Lung (tissue), 12 donors: ENCODE results near the gene CD109. TPM values are rescaled to one million over a fixed set of nuclear protein-coding genes. Genes with fewer than 3 reads are reported as not detected.

Source experiments
- ATAC-seq: fragments of 200-7000 bp; cut with Tn5 transposase; one replicate; pipeline ENCODE4 v1.9.1; 2020; ENCODE audit warnings: moderate number of reproducible peaks; ENCODE audit not compliant: insufficient read depth, low FRiP score
- DNase-seq, 3 donors: peaks; one replicate each; pipeline ENCODE4 v3.0.0-alpha.2; 2013 to 2017
- H3K27ac ChIP-seq, 2 donors: one replicate each; pipeline ENCODE4 v1.5.1; 2013; ENCODE audit warnings: mild to moderate bottlenecking in 2 of 2, moderate library complexity in 2 of 2, control low read depth in 1 of 2, inconsistent platforms in 1 of 2, low read depth in 1 of 2, low read length in 1 of 2
- H3K27me3 ChIP-seq, 3 donors: one replicate each; pipeline ENCODE4 v1.5.1; 2013; ENCODE audit warnings: low read length in 2 of 3; ENCODE audit not compliant: control insufficient read depth in 3 of 3, insufficient read depth in 3 of 3
- H3K36me3 ChIP-seq, 4 donors: one replicate each; pipeline ENCODE4 v1.5.1; 2013; ENCODE audit warnings: low read length in 4 of 4, mild to moderate bottlenecking in 1 of 4, moderate library complexity in 1 of 4; ENCODE audit not compliant: control insufficient read depth in 4 of 4, insufficient read depth in 4 of 4
- H3K4me1 ChIP-seq, 5 donors: one replicate each; pipeline ENCODE4 v1.5.1; 2013; ENCODE audit warnings: low read length in 5 of 5, mild to moderate bottlenecking in 2 of 5, moderate library complexity in 1 of 5; ENCODE audit not compliant: control insufficient read depth in 5 of 5, insufficient read depth in 5 of 5
- H3K4me3 ChIP-seq: one replicate; pipeline ENCODE4 v1.5.1; 2013; ENCODE audit warnings: mild to moderate bottlenecking, control low read depth, moderate library complexity
- H3K9ac ChIP-seq, 2 donors: one replicate each; pipeline ENCODE4 v1.5.1; 2013; ENCODE audit warnings: low read length in 2 of 2, control low read depth in 1 of 2; ENCODE audit not compliant: insufficient read depth in 1 of 2
- H3K9me3 ChIP-seq, 4 donors: one replicate each; pipeline ENCODE4 v1.5.1; 2013; ENCODE audit warnings: low read length in 3 of 4, mild to moderate bottlenecking in 1 of 4, moderate library complexity in 1 of 4; ENCODE audit not compliant: control insufficient read depth in 4 of 4, insufficient read depth in 3 of 4
- CTCF ChIP-seq: IDR thresholded peaks from 2 replicates; pipeline ENCODE4 v1.5.1; 2012; ENCODE audit warnings: mild to moderate bottlenecking; ENCODE audit errors: control extremely low read depth, extremely low read depth
- WGBS, 2 donors: extraction: QIAGEN DNeasy Blood & Tissue Kit; methylation state at CpG; one replicate each; pipeline ENCODE4 v1.1.7; 2013; 5-methylcytosine and 5-hydroxymethylcytosine counted together
- polyA plus RNA-seq, 2 donors: library from polyadenylated mRNA; stranded (reverse); fragments of 200-250 nt; gene quantifications; one replicate each; pipeline ENCODE4 v1.2.1, GENCODE V29; 2013
- total RNA-seq, 2 donors: library from RNA; depleted of rRNA in 1 of 2; stranded (reverse); fragments of >200 nt in 1 of 2; gene quantifications; one replicate each; pipeline ENCODE4 v1.2.1, GENCODE V29; 2014 to 2021
- donor health status: control.
- donor health status: control.
- donor health status: Bipolar disorder and iron deficiency.
- donor health status: healthy.
- donor health status: DM: yes; HTN: yes; CAD: no.

Gene CD109
- total and polyA plus RNA-seq, 4 donors: 2.1 to 48.5 (median 11.7) TPM

GRCh38 chr6:73779943-73780342 lies 83.9 kb downstream of the CD109 start:
- no peak for ATAC-seq

GRCh38 chr6:73782911-73783310 lies 86.9 kb downstream of the CD109 start:
- TF ChIP-seq CTCF: no peak
- Histone ChIP-seq H3K4me3 (no peak overlapping the region), H3K27me3 (peaks cover 0 to 2% (median 0%) of the 10 kb centered on the region in 3 donors), H3K27ac (no peak overlapping the region), H3K9me3 (no peaks in the 10 kb centered on the region), H3K36me3 (peaks cover 0 to 1% (median 0%) of the 10 kb centered on the region in 4 donors), H3K4me1 (peaks cover 0 to 7% (median 3%) of the 10 kb centered on the region in 5 donors), H3K9ac (no peak overlapping the region)
- no peak for ATAC-seq
- DNase-seq: no peak
- 88 to 94% methylated on average over 1 of the region's 1 CpG for WGBS, 2 donors

More at GRCh38 chr6:73779943-73780342, 83.9 kb downstream of the CD109 start:
- Histone ChIP-seq H3K9me3 (no peaks in the 10 kb centered on the region), H3K27ac (no peak overlapping the region), H3K4me1 (peaks cover 0 to 7% (median 3%) of the 10 kb centered on the region in 5 donors), H3K9ac (no peak overlapping the region), H3K27me3 (peaks cover 0 to 2% (median 0%) of the 10 kb centered on the region in 3 donors), H3K4me3 (no peak overlapping the region), H3K36me3 (no peaks in the 10 kb centered on the region)
- DNase-seq: no peak
- TF ChIP-seq CTCF: no peak

GRCh38 chr6:73784726-73785505 lies 88.9 kb downstream of the CD109 start:
- Histone ChIP-seq H3K4me1 (peaks cover 0 to 7% (median 3%) of the 10 kb centered on the region in 5 donors), H3K4me3 (no peak overlapping the region), H3K9ac (no peak overlapping the region), H3K36me3 (peaks cover 0 to 3% (median under 1%) of the 10 kb centered on the region in 4 donors), H3K27ac (no peak overlapping the region), H3K9me3 (no peaks in the 10 kb centered on the region), H3K27me3 (peaks cover 0 to 2% (median 0%) of the 10 kb centered on the region in 3 donors)
- no peak for TF ChIP-seq CTCF
- 74 to 90% methylated on average over 3 of the region's 3 CpGs for WGBS, 2 donors
- no peak for DNase-seq
- no peak for ATAC-seq
